ENCODE measurements around the gene PTPRG.

PTPRG gene

DNA sequence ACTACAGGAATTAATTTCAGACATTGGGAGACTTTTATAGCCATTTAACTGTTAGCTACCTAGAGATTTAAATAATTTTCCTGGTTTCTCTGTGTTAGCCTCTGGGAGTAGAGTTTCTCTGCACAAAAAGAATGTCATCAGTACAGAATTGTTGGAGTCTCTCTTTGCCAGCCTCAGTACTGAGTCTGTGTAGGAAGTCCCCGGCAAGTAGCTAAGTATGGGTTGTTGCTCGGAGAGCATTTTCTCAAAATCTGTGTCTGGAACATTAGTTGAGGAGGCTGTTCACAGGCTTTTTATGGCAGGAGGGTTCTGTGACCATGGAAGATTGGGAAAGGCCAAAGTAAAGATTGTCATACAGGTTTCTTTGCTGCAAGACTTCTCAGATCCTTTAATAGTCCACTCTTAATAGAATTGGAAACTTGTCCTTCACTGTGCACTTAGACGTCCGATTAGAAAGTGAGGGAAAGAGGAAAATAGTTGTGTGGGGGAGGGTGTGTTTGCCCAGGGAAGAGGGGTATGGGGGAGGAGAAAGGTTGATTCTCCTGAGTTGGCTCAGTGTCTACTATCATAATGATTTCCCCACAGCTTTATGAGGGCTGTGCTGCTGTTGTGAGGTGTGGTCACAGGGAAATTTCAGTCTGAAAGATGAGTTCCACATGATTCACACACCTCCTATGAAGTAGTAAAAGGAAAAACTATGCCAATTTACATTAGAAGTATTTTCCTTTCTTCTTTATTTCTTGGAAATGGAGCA lies 207.1 kb downstream of the PTPRG start:
- no peak for DNase-seq (ENCODE audit: low spot score)

DNA sequence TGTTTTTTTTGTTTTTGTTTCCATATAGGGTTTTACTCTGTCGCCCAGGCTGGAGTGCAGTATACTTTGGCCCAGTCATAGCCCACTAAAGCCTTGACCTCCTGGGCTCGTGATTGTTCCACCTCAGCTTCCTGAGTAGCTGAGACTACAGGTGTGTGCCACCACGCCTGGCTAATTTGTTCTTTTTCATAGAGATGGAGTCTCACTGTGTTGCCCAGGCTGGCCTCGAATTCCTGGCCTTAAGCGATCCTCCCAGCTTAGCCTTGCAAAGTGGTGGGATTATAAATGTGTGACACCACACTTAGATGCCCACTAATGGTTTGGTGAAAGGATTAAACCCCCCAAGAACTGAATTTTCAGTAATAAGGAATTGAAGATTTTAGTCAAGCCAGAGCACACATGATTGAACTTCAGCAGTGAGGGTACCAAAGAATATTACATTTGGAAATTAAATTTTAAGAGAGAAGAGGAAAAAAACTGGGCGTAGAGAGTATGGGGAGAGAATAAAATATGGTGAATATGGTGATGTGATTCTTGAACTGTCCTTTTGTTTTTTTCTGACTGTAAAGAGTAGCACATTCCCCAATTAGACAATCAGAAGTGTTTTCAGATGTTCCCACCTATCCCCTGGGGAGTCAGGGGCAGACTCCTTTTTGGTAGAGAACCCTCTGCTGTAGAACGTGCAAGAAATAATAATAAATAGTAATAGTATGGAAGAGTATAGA lies 208.1 kb downstream of the PTPRG start:
- no peak for DNase-seq (ENCODE audit: low spot score)

DNA sequence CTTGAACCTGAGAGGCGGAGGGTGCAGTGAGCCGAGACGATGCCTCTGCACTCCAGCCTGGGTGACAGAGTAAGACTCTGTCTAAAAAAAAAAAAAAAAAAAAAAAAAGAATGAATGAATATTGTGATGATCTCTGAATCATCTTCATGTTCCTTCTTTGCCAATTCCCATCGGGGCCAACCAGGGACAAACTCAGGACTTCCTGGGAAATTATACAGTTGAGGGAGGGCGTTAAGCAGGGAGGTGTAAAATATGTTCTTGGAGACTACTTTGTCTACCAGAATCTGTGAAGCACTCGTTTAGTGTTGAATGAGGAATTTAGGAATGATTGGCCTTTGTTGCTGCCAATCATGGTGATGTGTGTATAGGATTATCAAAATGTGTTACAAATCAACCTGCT lies 210.6 kb downstream of the PTPRG start:
- DNase-seq (ENCODE audit: low spot score): no peak

DNA sequence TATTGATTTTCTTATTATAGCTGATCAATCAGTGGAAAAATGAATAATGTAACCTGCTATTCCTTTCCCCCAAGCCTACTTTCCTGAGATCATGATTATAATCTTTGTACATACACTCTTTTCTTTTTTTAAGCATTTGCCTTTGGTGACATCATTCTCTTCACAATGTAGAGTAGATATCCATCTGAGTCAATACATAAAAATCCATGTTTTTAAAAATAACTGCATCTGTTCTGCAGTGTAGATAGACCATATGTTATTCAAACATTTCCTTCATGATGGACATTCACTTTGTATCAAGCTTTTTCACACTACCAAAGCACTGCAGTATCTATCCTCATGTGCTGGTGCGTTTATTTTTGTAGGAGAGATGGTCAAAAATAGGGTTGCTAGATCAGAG lies 211.1 kb downstream of the PTPRG start:
- DNase-seq (ENCODE audit: low spot score): no peak

DNA sequence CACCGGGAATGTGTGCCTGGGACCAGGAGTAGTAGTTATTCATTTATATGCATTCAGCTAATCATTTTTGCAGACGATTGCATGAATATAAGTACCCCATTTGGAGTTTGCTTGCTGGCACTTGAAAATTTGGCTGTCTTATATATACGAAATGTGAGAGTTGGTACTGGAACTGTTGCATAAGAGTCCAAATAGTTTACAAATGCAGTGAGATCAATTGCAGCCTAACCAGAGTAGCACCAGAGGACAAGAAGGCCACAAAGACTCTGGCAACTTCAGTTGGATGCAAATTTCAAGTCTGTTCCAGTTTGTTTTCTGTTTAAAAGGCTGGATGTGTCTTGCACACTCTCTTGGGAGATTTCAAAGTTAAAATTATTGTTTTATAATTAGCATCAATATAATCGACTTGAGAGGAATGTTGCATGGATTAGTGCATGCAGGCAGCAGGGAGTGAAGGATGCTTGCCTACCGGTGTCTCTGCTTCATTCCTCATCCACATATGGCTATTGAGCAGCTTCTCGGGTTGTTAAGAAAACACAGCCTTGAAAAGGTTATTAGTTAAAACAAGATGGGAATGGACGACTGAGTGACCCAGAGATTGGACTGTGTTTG lies 213.0 kb downstream of the PTPRG start:
- DNase-seq (ENCODE audit: low spot score): no peak

DNA sequence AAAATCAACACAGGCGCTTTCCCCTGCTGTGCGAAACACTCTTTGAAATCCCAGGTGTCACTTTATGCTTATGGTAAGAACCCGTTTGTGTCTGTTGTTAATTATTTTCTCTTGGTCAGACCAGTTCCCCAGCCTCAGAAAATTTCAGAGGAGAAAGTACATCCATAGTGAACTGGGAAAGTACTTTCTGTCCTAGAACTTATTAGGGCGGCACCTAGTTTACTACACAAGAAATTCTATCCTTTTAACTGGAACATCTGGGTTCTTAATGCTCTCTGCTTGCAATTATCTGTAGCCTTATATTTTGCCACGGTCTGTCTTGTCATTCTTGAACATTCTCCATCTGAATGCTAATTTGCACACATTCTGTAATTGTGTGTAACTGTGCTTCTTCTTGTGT lies 215.0 kb downstream of the PTPRG start:
- no peak for DNase-seq (ENCODE audit: low spot score)

DNA sequence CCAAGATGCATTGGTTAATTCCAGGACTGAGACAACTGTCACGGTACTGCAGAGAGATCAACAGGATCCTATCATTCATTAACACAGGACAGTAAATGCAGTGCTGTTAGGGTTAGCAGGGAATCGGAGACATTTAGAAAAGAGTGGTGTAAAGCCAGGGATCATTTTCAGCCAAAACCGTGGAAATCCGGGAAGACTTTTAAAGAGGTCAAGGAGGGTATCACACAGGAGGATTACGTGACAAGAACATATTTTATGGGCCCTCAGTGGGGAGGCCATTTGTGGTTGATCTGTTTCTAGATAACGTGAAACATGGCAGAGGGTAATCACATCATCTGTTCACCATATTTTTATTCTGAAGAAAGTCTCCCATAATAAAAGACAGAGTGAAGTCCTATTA lies 216.1 kb downstream of the PTPRG start:
- no peak for DNase-seq (ENCODE audit: low spot score)

DNA sequence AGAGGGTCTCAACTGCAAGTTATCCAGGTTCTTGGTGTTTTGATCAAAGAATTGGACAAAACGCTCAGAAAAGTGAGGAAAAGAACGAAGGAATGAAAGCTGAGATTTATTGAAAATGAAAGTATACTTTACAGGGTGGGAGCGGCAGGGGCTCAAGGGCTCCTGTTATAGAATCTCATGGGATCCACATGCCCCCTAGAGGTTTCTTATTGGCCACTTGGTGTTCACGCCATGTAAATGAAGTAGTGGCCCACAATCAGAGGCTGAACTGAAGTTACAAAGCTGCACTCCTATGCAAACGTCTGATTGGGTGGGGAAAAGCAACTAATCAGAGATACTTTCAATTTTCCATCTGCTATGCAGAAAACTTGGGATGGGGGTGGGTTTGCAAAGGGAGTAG lies 216.7 kb downstream of the PTPRG start:
- no peak for DNase-seq (ENCODE audit: low spot score)

DNA sequence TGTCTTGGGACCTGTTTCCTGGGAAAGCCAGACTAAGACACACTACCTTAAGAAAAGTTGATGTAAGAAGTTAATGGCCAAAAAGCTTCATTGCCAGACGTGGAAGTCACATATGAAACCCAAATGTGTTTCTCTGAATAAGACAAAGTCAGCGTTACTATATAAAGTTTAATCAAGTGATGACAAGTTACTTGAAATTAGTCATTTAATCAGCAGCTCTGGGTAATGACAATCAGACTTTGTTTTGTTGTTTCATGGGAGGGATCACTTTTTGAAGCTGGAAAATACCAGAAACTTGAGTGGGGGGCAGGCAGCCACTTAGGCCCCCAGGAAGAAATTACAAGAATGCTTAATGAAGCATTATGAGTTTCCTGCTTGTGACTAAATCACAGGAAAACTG lies 218.6 kb downstream of the PTPRG start:
- DNase-seq (ENCODE audit: low spot score): no peak

DNA sequence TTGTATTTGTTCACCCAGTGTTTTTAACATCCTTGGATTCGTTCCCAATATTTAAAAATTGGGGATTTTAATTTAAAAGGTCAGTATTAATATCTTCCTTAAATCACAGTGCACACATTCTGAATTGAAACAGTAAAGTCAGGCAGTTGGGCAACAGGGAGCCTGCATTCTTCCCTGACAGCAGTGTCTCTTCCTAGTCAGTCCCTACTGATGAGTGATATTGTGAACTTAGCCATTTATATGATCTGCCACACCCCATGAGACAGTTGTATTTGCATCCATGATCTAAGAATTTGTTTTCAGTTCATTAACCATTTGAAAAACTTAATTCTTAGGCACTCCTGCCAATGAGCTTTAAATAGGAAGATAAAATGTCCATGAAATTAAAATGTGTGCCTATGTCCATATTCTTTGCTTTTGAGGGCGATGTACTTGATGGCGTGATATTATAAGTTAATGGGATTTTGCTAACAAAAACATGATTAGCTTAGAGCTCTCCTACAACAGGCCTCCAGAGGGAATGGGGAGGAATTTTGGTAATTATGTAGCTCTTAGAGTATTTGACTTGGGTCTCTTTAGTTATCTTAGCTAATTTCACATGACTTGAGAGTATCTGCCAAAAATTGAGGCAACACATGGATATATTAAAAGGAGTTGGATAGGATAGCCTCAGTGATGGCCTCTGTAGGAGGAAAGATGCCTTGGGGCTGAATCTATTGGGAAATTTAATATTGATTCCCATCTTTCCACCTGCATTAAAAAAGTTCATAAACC lies 219.3 kb downstream of the PTPRG start:
- DNase-seq (ENCODE audit: low spot score): no peak

DNA sequence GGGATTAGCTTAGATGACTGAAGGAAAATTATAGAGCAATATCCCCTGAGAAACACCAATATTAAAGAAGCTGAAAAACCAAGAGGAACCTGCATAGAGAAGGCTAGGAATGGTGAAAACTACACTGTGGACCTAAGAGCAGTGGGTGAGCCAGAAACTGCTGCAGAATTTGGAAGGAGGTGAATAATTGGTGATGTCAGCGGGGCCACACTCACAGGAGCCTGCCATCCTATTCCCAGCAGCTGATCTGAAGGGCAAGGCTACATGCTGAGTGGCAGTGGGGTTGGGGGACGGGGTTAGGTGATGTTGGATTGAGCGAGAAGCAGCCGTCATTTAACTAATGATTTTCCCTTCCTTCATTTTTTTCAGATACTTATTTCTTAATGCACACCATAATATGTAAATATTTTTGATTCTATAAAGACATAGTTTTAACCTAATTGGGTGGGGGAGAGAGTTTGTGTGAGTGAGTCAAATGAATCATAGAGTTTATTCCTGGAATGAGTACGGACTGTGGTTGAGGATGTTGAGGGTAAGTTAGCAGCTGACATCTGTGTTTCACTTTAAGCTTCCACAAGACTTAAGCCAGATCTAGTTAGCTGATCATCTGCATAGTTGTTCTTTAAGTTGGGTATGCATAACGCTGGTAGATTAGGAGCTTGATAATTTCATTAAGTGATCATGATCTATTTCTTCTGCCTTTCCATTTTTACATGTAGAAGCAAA lies 222.8 kb downstream of the PTPRG start:
- DNase-seq (ENCODE audit: low spot score): no peak

DNA sequence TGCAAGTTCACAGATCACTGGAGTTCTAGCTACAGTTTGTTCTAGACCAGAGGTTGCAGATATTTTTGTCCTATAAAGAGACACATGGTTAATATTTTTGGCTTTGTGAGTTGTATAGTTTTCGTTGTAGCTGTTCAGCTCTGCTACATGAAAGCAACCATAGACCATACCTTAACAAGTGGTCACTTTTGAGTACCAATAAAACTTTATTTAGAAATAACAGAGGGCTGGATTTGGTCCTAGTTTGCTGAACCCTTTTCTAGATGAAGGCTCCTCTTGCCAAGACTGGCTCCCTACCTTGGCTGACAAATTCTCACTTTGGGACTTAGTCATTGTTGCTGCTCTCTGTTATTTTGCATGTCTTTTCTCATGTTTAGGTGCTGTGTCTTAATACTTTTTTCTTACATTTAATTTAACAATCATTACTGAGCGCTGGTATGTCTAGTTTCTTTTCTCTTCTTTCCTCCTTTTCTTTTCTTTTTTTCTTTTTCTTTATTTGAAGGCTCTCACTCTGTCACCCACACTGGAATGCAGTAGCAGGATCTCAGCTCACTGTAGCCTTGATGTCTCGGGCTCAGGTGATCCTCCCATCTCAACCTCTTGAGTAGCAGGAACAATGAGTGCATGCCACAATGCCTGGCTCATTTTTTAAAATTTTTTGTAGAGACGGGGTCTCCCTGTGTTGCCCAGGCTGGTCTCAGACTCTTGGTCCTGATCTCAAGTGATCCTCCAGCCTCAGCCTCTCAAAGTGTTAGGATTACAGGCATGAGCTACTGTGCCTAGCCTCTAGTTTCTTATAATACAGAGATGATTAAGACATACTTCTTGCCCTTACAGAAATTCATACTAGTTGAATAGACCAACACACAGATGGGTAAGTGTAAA lies 227.5 kb downstream of the PTPRG start:
- no peak for DNase-seq (ENCODE audit: low spot score)

DNA sequence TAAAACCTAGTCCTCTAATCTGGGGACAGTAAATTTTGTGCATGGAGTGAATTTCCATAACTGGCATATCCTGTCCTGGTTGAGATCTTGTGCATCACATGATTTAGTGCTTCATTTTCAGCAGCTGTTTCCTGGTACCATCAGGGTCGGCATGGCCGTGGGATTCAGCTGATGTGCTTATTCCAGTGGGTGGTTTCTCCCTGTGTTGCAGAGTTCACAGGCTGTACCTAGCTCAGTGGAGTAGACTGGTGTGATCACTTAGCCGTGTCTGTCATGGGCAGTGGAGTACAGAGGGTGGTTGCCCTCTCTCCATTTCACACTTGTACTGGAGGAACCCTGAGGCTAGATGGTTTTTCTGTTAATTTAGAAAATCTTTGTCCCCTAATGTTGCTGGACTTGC lies 228.5 kb downstream of the PTPRG start:
- DNase-seq (ENCODE audit: low spot score): no peak

DNA sequence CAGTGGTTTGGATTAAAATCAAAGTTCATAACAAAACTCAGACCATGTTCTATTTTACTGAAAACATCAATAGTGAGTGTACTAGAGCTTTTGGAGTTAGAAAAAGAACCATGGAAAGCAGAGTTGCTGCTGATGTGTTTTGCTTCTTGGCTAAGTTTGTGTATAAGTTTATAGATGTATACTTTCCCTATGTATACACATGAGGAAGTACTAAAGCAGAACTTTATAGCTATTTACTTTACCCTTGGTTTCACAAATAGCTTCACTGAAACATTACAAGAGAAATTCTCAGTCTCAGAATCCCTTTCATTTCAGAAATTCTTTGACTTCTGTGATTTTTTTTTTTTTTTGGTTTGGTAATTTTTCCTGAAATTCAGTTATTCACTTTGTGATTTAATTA lies 229.0 kb downstream of the PTPRG start:
- DNase-seq (ENCODE audit: low spot score): no peak

DNA sequence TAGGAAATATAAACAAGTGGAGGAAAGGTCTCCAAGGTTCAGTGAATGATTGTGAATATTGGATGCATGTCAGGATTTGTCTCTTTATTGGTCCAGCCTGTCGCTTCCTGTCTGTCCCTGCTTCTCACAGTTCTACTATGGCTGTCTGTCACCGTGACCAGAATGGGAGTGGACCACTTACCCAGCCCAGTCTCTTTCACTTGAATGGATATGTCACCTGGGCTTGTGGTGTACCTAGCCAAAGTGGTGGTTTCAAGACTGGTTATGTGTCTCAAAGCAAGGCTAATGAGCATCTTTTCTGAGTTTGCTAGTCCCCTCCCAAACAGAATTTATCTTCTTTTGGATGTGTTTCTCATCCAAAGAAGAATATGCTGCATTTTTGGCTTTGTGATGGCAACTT lies 231.7 kb downstream of the PTPRG start:
- no peak for DNase-seq (ENCODE audit: low spot score)

DNA sequence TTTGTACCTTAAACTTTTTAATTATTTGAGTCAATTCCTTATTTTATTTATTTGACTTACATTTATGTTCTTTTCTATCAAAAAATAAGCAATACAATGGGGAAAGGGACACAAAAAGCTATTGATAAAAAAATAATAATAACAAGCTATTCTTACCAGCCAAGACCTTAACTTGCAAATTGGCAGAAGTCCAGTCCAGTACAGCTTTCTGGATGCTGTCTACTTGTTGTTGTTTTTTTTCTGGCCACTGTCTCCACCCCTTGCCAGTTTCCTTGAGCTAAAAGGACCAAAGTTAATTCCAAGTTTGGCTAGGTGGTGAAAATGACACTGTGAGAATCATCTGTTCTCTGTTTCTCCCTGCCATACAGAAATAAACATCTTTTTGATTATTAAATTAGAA lies 232.2 kb downstream of the PTPRG start:
- no peak for DNase-seq (ENCODE audit: low spot score)

DNA sequence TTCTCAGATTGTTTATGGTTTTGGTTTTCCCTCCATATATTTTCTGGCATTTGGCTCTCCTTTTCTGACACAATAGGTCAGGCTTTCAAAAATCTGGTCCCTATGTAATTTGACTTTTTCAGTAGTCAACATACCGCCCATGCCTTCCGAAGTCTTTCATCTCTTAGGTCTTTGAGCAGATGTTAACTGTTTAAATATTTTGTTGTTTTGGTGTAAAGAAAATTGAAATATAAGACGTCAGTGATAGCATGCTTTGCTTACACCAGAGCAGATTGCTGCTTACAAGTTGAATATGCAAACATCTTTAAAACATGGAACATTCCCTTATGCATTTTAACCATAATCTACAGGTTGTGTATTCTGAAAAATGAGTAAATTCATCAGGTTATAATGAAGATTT lies 233.0 kb downstream of the PTPRG start:
- DNase-seq (ENCODE audit: low spot score): no peak

DNA sequence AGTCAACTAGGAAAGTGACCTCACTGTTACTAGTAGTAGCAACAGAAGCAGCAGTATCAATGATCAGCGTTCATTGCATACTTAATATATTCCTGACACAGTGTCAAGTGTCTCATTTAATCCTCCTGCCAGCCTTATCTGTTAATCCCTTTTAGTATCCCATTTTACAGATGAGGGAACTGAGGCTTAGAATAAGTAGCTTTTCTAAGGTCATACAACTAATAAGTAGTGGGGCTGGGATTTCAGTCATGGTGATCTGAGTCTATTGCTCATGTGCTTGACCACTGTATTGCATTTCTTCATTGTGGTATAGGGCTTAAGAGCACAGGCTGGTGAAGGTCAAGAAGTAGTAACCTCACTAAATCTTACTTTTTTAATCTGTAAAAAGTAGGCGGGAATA lies 233.6 kb downstream of the PTPRG start:
- DNase-seq (ENCODE audit: low spot score): no peak

DNA sequence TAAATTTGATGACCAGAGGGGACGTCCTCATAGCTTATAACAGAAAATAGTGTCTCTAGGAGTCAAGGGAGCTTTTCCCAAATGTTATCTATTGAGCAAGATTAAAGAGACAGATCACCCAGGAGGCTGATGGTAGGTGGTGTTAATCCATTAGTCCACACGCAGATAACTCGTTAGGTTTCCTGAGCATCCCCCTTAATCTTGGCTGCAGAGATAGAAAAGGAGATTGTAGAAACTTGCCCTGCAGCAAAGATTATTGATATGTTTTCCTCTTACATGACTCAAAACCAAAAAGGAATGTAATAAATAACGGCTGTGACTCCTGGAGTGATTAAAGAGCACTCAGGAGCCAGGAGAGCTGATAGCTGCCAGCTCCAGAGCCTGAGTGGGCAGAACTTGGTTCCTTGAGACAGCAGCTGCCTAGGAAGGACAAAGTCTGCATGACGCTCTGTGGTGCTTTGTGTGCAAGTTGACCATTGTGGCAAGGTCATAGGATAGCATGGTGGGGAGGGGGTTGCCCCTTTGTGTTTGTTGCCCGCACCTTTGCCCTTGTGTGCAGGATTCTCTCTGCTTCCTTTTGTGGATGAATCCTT lies 234.8 kb downstream of the PTPRG start:
- DNase-seq (ENCODE audit: low spot score): no peak

DNA sequence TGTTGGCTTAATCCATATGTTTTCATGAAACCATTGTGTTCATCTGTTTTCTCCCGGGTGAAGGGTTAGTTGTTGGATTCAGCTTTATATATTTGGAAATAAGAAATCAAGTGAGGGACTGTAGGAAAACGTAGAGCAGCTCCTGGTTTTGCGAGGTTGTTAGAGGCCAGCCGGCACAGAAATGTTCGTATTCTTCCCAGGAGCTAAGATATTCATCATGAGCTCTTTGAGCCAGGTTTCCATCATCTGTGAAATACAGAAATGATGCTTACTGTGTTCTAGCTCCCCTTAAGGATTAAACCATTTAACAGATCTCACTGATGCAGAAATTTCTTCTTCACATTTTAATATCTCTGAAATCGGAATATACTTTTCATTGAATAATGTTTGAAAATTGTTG lies 235.5 kb downstream of the PTPRG start:
- no peak for DNase-seq (ENCODE audit: low spot score)

DNA sequence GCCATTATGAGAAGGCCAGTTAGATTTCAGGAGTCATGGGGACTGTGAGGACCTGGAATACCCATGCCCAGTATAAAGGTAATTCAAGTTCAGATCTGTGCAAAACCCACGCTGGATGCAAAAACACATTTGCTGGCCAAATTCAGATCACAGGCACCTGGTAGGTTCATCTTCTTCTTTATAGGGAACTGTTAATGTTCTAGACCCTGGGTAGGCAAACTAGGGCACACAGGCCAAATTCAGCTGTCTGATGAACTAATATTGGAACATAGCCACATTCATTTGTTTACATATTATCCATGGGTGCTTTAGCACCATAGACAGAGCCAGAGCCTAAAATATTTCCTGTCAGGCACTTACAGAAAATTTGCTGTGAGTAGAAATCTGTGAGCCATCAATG lies 241.4 kb downstream of the PTPRG start:
- DNase-seq (ENCODE audit: low spot score): no peak

All from CD4-positive, alpha-beta T cell treated with Interleukin-15 for 4 hours (primary cell).